ENCODE data around the gene TACR1.
A peak's percentile ranks its signal among the peaks of the same experiment; 100 is the strongest.

Gene TACR1

DNA sequence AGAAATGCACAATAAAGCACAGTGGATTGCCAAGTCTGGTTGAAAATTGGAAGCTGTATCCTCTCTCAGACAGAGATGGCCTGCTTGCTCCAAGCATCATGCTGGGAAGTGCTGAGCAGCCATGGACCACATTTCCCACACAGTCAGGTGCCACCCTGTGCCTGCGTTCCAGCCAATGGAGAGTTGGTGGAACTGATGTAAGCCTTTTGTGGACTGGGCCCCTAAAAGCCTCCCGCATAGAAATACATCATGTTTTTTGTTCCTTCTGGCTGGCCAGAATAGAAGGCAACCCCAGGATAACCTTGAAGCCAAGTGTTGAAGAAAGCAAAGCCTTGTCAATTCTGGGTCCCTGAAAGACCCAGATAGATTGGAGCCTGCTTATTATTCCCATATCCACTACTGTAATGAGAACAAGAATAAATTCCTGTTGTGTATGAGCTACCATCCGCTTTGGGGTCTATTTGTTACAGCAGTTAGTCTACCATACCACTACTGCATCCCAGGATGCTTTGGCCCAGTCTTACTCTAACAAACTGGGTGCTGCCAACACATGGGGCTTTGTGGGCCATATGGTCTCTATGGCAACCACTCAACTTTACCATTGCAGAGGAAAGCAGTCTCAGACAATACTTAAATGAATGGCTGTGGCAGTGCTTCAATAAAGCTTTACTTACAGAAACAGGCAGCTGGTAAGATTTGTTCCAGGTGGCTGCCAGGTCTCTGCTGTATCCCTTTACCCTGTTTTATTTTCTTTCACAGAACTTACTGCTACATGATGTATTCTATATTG lies 175.5 kb downstream of the TACR1 start:
- DNase-seq (ENCODE audit: low spot score) (no peak), FAIRE-seq (no peak)

DNA sequence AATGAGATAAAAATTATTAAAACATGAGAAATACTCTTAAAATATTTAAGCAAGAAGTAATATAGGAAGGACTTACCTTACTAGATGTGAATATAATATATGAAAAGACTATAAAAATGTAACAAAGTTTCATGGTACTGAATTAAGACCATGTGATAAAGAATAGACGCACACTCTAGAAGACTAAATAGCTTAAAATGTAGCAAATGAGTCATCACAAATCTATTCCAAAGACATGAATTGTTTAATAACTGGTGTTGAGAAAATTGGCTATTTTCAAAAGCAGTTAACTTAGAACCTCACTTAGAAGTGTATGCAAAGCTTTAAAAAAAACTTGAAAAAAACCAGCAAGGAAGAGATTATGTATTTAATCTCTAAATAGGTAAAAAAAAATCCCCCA lies 176.8 kb downstream of the TACR1 start:
- FAIRE-seq (no peak), DNase-seq (ENCODE audit: low spot score) (no peak)

DNA sequence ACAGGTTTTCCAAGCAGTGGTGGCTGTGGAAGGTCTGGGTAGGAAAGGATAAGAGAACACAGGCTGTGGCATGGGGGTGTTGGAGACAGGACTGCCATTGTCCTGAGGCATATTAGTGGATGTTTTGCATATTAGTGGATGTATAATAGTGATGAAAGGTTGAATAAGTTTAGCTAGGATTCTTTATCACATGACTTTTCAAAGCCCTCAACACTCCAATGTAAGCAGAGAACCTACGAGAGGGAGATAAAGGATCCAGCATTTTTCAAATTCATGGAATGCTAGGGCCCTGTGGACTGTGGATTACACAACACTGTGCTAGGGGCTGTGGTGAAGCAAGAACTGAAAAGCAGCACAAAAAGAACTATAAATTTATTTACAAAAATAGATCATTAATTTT lies 177.6 kb downstream of the TACR1 start:
- FAIRE-seq (peak; percentile 58), DNase-seq (ENCODE audit: low spot score) (no peak)

DNA sequence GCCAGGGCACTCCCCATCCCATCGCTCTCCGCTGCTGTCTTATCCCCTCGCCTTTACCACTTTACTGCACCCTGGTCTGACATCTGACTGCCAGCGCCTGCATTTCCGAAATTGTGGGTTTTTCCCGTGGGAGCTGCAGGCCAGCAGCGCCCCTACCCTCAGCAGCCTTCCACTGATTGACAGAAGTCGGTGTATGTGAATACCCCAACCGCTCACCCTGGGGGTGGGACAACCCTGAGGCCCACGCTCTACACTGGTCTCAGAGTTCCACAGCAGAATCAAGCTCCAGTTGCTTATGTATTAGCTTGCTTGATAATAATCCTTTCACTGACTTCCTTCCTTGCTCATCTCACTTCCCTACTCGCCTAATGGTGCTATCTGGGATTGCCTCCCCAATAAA lies 178.8 kb downstream of the TACR1 start:
- DNase-seq (ENCODE audit: low spot score) (no peak), FAIRE-seq (no peak)

DNA sequence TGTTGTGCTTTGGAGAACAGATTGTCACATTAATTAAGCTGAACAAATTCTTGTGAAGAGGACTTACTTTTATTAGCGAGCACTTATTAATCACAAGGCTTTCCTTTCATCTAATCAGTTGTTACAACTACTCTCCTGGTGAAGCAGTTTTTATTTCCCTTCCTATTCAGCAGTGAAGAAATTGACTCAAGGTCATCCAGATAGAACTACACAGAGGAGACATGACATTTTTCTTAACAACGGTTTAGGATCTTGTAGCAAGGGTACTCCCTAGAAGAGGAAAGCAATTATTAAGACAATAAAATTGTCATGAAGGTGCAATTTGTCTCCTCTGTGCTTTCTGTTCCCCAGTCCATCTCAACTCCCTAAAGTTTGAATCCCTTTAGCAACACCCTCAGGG lies 179.5 kb downstream of the TACR1 start:
- FAIRE-seq (no peak), DNase-seq (ENCODE audit: low spot score) (no peak)

GRCh38 chr2:75018162-75018561 lies 181.2 kb downstream of the TACR1 start:
- FAIRE-seq = no peak
- DNase-seq (ENCODE audit: low spot score) = no peak

DNA sequence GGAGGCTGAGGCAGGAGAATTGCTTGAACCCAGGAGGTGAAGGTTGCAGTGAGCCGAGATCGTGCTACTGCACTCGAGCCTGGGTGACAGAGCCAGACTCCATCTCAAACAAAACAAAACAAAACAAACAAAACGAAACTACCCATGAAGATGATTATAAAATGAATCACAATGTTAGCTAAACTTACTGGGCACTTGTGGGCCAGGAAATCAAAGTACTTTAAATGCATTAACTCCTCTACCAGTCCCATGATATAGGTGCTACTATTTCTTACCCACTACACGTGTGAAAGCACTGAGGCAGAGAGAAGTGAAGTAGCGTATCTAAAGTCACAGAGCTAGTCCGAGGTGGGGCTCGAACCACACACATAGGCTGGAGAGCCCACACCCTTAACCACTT lies 187.2 kb downstream of the TACR1 start:
- FAIRE-seq (no peak), DNase-seq (ENCODE audit: low spot score) (no peak)

- DNase-seq (ENCODE audit: low spot score) (no peak), FAIRE-seq (no peak)
Observed at GRCh38 chr2:75010571-75010970, 188.7 kb downstream of the TACR1 start.

DNA sequence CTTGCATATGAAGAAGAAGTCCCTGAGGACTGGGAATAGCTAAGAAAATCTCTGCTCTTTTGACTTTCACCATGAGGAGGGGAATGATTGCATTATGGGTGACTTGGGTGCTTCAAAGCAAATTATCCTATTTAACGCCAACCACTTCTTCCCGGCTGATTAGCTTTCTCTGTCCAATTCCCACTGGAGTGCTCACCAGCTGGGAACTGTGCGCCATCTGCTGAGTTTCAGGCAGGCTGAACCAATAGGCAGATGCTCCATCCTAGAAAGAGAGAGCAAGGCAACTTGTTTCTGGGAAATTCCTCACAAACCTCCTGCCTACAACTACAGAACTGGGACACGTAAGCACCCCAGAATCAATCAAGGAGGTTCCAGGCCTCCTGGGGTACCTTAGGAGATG lies 191.5 kb downstream of the TACR1 start:
- DNase-seq (ENCODE audit: low spot score) (no peak), FAIRE-seq (no peak)

- DNase-seq (ENCODE audit: low spot score) (no peak), FAIRE-seq (no peak)
Observed at GRCh38 chr2:75007061-75007460, 192.3 kb downstream of the TACR1 start.

DNA sequence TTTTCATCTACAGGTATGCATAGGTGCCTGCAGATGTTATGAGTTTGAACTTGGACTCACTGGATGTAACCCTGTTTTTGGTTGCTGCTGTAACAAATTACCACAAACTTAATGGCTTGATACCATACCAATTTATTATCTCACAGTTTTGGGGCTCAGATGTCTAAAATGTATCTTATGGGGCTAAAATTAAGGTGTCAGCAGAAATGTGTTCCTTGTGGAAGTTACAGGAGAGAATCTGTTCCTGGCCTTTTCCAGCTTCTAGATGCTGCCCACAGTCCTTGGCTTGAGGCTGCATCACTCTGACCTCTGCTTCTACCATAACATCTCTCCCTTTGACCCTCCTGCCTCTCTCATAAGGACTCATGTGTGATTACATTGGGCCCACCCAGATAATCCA lies 193.3 kb downstream of the TACR1 start:
- DNase-seq (ENCODE audit: low spot score) = no peak
- no peak for FAIRE-seq

- DNase-seq (ENCODE audit: low spot score) (no peak), FAIRE-seq (no peak)
Observed at GRCh38 chr2:75003773-75004172, 195.5 kb downstream of the TACR1 start.

GRCh38 chr2:75003276-75003675 lies 196.0 kb downstream of the TACR1 start:
- FAIRE-seq = no peak
- no peak for DNase-seq (ENCODE audit: low spot score)

DNA sequence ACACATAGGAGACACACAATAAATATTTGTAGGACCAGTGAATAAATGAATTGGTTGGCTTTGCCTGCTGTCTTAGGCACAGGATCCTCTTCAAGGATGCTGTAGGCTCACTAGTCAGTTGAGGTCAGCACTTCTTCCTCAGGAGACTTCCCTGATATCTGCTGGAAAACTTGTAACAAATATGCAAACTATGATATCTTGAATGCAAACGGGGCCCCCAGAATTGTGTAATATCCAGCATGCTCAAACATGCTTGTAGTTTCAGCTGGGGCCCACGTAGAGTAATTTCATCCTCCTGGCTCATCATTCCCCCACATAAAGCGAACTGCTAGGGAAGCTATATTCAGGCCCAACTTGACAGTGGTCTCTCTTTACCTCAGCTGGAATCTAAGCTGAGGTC lies 197.3 kb downstream of the TACR1 start:
- FAIRE-seq (no peak), DNase-seq (ENCODE audit: low spot score) (no peak)

DNA sequence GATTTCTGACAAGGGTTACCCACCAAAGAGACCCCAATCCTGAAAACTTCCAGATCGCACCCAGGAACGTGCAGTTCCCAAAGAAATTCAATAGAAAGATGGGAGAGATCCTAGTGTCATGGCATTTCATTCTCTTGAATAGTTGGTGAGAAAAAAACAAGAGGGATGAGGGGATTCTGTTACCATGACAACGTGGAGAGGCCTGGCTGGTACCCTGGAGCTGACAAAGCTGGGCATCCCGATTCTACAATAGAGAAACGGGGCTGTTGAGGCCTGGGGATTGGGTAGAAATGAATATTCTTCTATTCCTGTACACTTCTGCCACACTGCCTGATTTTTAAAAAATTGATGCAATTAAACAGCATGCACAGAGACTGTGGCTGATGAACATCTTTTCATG lies 199.9 kb downstream of the TACR1 start:
- FAIRE-seq = no peak

More for the DNA sequence above, 199.9 kb downstream of the TACR1 start:
- DNase-seq (ENCODE audit: low spot score) = no peak
